ENCODE measurements around the gene KIF9.
"Not testable (repeated sequence)": the region's sequence is repeated elsewhere in the genome, so short reads cannot be mapped to it uniquely, and the experiment has no call there.

Gene KIF9

GRCh38 chr3:47265008-47265407 lies 17.6 kb downstream of the KIF9 start:
- DNase-seq: no peak
- intact Hi-C loops (cut with DNase I): no loop called here

GRCh38 chr3:47261301-47261700 lies 21.3 kb downstream of the KIF9 start:
- intact Hi-C loops (cut with DNase I): no loop called here
- DNase-seq: peak in 1 of 10 donors; percentile 27

GRCh38 chr3:47260605-47261004 lies 22.0 kb downstream of the KIF9 start:
- intact Hi-C loops (cut with DNase I): no loop called here

GRCh38 chr3:47259114-47259513 lies 23.5 kb downstream of the KIF9 start:
- DNase-seq: peak in 2 of 10 donors; percentile 7 to 64
- intact Hi-C loops (cut with DNase I): no loop called here

More at GRCh38 chr3:47260605-47261004, 22.0 kb downstream of the KIF9 start:
- peak in 1 of 10 donors; percentile 12 for DNase-seq

- DNase-seq: peak in 1 of 10 donors; percentile 16
- intact Hi-C loops (cut with DNase I): not testable (repeated sequence)
Measured at GRCh38 chr3:47256331-47256730, 26.3 kb downstream of the KIF9 start.

- DNase-seq: peak in 1 of 10 donors; percentile 25
- intact Hi-C loops (cut with DNase I): loop anchor here (2.0 kb wide), 1 partner anchor 73 kb away; no protein-coding TSS in a partner anchor
Measured at GRCh38 chr3:47251689-47252088, 30.9 kb downstream of the KIF9 start.

GRCh38 chr3:47251085-47251484 lies 31.5 kb downstream of the KIF9 start:
- intact Hi-C loops (cut with DNase I): loop anchor here (2.0 kb wide), 1 partner anchor 74 kb away; no protein-coding TSS in a partner anchor
- peak in 1 of 10 donors; percentile 26 for DNase-seq

- intact Hi-C loops (cut with DNase I): loop anchor here (2.0 kb wide), 1 partner anchor 74 kb away; no protein-coding TSS in a partner anchor
- peak in 4 of 10 donors; percentile 11 to 85 (median 25) for DNase-seq
Measured at GRCh38 chr3:47250309-47251060, 32.1 kb downstream of the KIF9 start.

GRCh38 chr3:47247131-47248064 lies 35.2 kb downstream of the KIF9 start:
- intact Hi-C loops (cut with DNase I): no loop called here
- DNase-seq: peak in 1 of 10 donors; percentile 64

- peak in 1 of 10 donors; percentile 41 for DNase-seq
- intact Hi-C loops (cut with DNase I): no loop called here
Measured at GRCh38 chr3:47245271-47245670, 37.3 kb downstream of the KIF9 start.

GRCh38 chr3:47244531-47245100 lies 38.0 kb downstream of the KIF9 start:
- intact Hi-C loops (cut with DNase I): no loop called here
- peak in 1 of 10 donors; percentile 67 for DNase-seq

- peak in 1 of 10 donors; percentile 52 for DNase-seq
- intact Hi-C loops (cut with DNase I): no loop called here
Measured at GRCh38 chr3:47243419-47244147, 39.0 kb downstream of the KIF9 start.

- intact Hi-C loops (cut with DNase I): no loop called here
Measured at GRCh38 chr3:47239929-47240328, 42.7 kb downstream of the KIF9 start.

GRCh38 chr3:47238017-47238416 lies 44.6 kb downstream of the KIF9 start:
- intact Hi-C loops (cut with DNase I): no loop called here
- DNase-seq: no peak

More at GRCh38 chr3:47239929-47240328, 42.7 kb downstream of the KIF9 start:
- DNase-seq: peak in 1 of 10 donors; percentile 59

- intact Hi-C loops (cut with DNase I): no loop called here
- DNase-seq: no peak
Measured at GRCh38 chr3:47228088-47228487, 54.5 kb downstream of the KIF9 start.

- intact Hi-C loops (cut with DNase I): no loop called here
- DNase-seq: peak in 3 of 10 donors; percentile 8 to 88 (median 14)
Measured at GRCh38 chr3:47227678-47228077, 54.9 kb downstream of the KIF9 start.

- intact Hi-C loops (cut with DNase I): no loop called here
Measured at GRCh38 chr3:47225310-47225906, 57.2 kb downstream of the KIF9 start.

GRCh38 chr3:47223755-47224154 lies 58.8 kb downstream of the KIF9 start:
- intact Hi-C loops (cut with DNase I): no loop called here
- DNase-seq: no peak

More at GRCh38 chr3:47225310-47225906, 57.2 kb downstream of the KIF9 start:
- peak in 1 of 10 donors; percentile 5 for DNase-seq

GRCh38 chr3:47221798-47222197 lies 60.8 kb downstream of the KIF9 start:
- no peak for DNase-seq
- intact Hi-C loops (cut with DNase I): no loop called here

Measured in posterior cingulate gyrus (tissue), 11 donors.